ENCODE results near the gene ZSCAN31. TPM values are rescaled to one million over a fixed set of nuclear protein-coding genes. Genes with fewer than 3 reads are reported as not detected.
A peak's percentile ranks its signal among the peaks of the same experiment; 100 is the strongest.

The ZSCAN31 gene
- total and polyA plus RNA-seq, 9 of the 15 experiments (the other 6 are each of a cell fraction or from before 2014, with no cell fraction given) = 3.9 to 12.1 (median 7.0) TPM

DNA sequence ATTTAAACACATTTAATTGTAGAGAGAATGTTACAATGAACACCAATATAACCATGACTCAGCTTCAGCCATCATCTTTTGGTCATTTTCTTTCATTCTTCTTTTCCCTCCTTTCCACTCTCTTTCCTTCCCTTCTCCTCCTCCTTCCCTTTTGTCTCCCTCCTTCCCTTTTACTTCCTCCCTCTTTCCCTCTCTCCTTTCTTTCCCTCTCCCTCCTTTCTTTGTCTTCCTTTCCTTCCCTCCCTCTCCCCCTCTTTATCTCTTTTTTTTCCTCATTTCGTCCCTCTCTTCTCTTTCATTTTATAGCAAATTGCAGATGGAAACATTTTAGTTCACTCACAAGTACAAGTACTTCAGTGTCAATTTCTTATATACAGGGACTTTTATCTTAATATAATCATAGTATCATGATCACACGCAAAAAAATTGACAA lies 15.6 kb upstream of the ZSCAN31 start (continued):
- TF ChIP-seq, protein P1, sequence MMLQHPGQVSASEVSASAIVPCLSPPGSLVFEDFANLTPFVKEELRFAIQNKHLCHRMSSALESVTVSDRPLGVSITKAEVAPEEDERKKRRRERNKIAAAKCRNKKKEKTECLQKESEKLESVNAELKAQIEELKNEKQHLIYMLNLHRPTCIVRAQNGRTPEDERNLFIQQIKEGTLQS (IDR thresholded peaks at IDR 0.05) = peak; percentile 53
- TF ChIP-seq, protein P1 (CRISPR knock-in tag; conservative IDR thresholded peaks at IDR 0.05) = no peak
- no peak for TF ChIP-seq STAT6 (CRISPR knock-in tag; IDR thresholded peaks at IDR 0.05)
- TF ChIP-seq ETS1 (conservative IDR thresholded peaks at IDR 0.05; ENCODE audit: control insufficient read depth, low read depth, low read length) = no peak
- no peak for TF ChIP-seq ZNF23 (CRISPR knock-in tag; IDR thresholded peaks at IDR 0.05)
- TF ChIP-seq XRCC4 (IDR thresholded peaks at IDR 0.05; ENCODE audit: extremely low read depth, insufficient read depth, insufficient read length) = no peak
- peak; percentile 99 for TF ChIP-seq PCBP2 (IDR thresholded peaks at IDR 0.05; ENCODE audit: low read depth, low read length, poor library complexity, severe bottlenecking)
- peak; percentile 94 for TF ChIP-seq OTX1 (CRISPR knock-in tag; IDR thresholded peaks at IDR 0.05)
- TF ChIP-seq RFX7 (CRISPR knock-in tag; IDR thresholded peaks at IDR 0.05) = no peak
- peak; percentile 67 for TF ChIP-seq U2AF1 (optimal IDR thresholded peaks at IDR 0.05; ENCODE audit: low read depth, low read length)
- no peak for TF ChIP-seq CAMTA2 (CRISPR knock-in tag; conservative IDR thresholded peaks at IDR 0.05)
- TF ChIP-seq ZBED1 (IDR thresholded peaks at IDR 0.05) = no peak
- peak; percentile 91 for TF ChIP-seq SMARCA4 (IDR thresholded peaks at IDR 0.05)
- no peak for TF ChIP-seq JUN (IDR thresholded peaks at IDR 0.05; ENCODE audit: borderline replicate concordance, low read depth, low read length)
- TF ChIP-seq JUN (CRISPR knock-in tag; IDR thresholded peaks at IDR 0.05; ENCODE audit: borderline replicate concordance) = no peak
- TF ChIP-seq, protein P2, sequence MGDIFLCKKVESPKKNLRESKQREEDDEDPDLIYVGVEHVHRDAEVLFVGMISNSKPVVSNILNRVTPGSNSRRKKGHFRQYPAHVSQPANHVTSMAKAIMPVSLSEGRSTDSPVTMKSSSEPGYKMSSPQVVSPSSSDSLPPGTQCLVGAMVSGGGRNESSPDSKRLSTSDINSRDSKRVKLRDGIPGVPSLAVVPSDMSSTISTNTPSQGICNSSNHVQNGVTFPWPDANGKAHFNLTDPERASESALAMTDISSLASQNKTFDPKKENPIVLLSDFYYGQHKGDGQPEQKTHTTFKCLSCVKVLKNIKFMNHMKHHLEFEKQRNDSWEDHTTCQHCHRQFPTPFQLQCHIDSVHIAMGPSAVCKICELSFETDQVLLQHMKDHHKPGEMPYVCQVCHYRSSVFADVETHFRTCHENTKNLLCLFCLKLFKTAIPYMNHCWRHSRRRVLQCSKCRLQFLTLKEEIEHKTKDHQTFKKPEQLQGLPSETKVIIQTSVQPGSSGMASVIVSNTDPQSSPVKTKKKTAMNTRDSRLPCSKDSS (IDR thresholded peaks at IDR 0.05; ENCODE audit: low read depth, partially characterized antibody) = peak; percentile 29
- TF ChIP-seq SAFB (IDR thresholded peaks at IDR 0.05; ENCODE audit: borderline replicate concordance, low read depth, low read length) = no peak
- no peak for TF ChIP-seq ZNF561 (CRISPR knock-in tag; conservative IDR thresholded peaks at IDR 0.05)
- peak in 1 of 2 experiments; percentile 94; a peak in 1 of 4 replicates for TF ChIP-seq MCM7 (IDR thresholded peaks at IDR 0.05)
- TF ChIP-seq CHD2 (IDR thresholded peaks at IDR 0.05; ENCODE audit: low read depth, low read length) = no peak
- peak; percentile 74 for TF ChIP-seq NFE2 (IDR thresholded peaks at IDR 0.05; ENCODE audit: low read depth)
- no peak for TF ChIP-seq ZNF778 (CRISPR knock-in tag; IDR thresholded peaks at IDR 0.05)
- peak; percentile 53 for TF ChIP-seq POLR2B (IDR thresholded peaks at IDR 0.05; ENCODE audit: low read depth, partially characterized antibody)
- no peak for TF ChIP-seq ZBTB8A (IDR thresholded peaks at IDR 0.05; ENCODE audit: partially characterized antibody)
- TF ChIP-seq HDAC6 (IDR thresholded peaks at IDR 0.05; ENCODE audit: low read depth, low read length) = no peak
- TF ChIP-seq ZNF436 (CRISPR knock-in tag; IDR thresholded peaks at IDR 0.05) = no peak

Measured in K562 (cell line).